Activated T-cell treated with anti-CD3 and anti-CD28 coated beads, Interleukin-2, amount 50 U/mL, for 72 hours (primary cell): Measurements from ENCODE around the gene TDP1. TPM values are rescaled to one million over a fixed set of nuclear protein-coding genes. Genes with fewer than 3 reads are reported as not detected.
A peak's percentile ranks its signal among the peaks of the same experiment; 100 is the strongest.
"Not testable (repeated sequence)": the region's sequence is repeated elsewhere in the genome, so short reads cannot be mapped to it uniquely, and the experiment has no call there.

Experiments
- ATAC-seq, 2 donors: fragments of 150-1000 bp; cut with Tn5 transposase; replicated peaks in 1 of 2; 2 replicates each; pipeline ENCODE4 v1.10.0; 2021; ENCODE audit warnings: moderate library complexity in 2 of 2, mild to moderate bottlenecking in 1 of 2
- DNase-seq, 2 donors: peaks; one replicate each; pipeline ENCODE4 v3.0.0; 2021 to 2022; ENCODE audit warnings: mixed read lengths in 1 of 2
- H3K27ac Mint-ChIP-seq: one replicate; pipeline ENCODE4 v1.8.0; 2022; ENCODE audit warnings: mild to moderate bottlenecking, moderate library complexity, mixed read lengths
- H3K27me3 Mint-ChIP-seq: one replicate; pipeline ENCODE4 v1.8.0; 2022; ENCODE audit warnings: low read depth, mixed read lengths
- H3K36me3 Mint-ChIP-seq, 2 donors: one replicate each; pipeline ENCODE4 v1.8.0; 2022; ENCODE audit warnings: mixed read lengths in 2 of 2, mild to moderate bottlenecking in 1 of 2; ENCODE audit not compliant: insufficient read depth in 2 of 2
- H3K4me1 Mint-ChIP-seq: one replicate; pipeline ENCODE4 v1.8.0; 2022; ENCODE audit warnings: low read depth, mixed read lengths
- H3K4me3 Mint-ChIP-seq, 2 donors: one replicate each; pipeline ENCODE4 v1.8.0; 2022; ENCODE audit warnings: mild to moderate bottlenecking in 2 of 2, mixed read lengths in 2 of 2, moderate library complexity in 2 of 2
- H3K9me3 Mint-ChIP-seq, 2 donors: one replicate each; pipeline ENCODE4 v1.8.0; 2022; ENCODE audit warnings: mixed read lengths in 2 of 2
- total RNA-seq, 2 donors: library from RNA; stranded (reverse); gene quantifications; one replicate each; pipeline ENCODE4 v1.2.3, GENCODE V29; 2022

The TDP1 gene
- total RNA-seq, 2 donors from 2014 or later: 98.4 to 99.1 TPM

- DNase-seq (no peak), ATAC-seq (no peak)
- Mint-ChIP-seq H3K27ac (no peak overlapping the region), H3K9me3 (no peaks in the 10 kb centered on the region), H3K4me3 (no peak overlapping the region), H3K27me3 (peaks cover 30% of the 10 kb centered on the region), H3K4me1 (no peaks in the 10 kb centered on the region), H3K36me3 (no peaks in the 10 kb centered on the region)
Observed at GRCh38 chr14:90087433-90087832, 131.7 kb downstream of the TDP1 start.

GRCh38 chr14:90088176-90088575, 132.4 kb downstream of the TDP1 start:
- DNase-seq (no peak), ATAC-seq (no peak)
- Mint-ChIP-seq H3K9me3 (no peaks in the 10 kb centered on the region), H3K36me3 (no peaks in the 10 kb centered on the region), H3K4me3 (no peak overlapping the region), H3K27ac (no peak overlapping the region), H3K27me3 (peaks cover 33% of the 10 kb centered on the region), H3K4me1 (peaks cover under 1% of the 10 kb centered on the region)

GRCh38 chr14:90089486-90089885, 133.8 kb downstream of the TDP1 start:
- not testable (repeated sequence) for H3K36me3 Mint-ChIP-seq, H3K27ac Mint-ChIP-seq, DNase-seq, ATAC-seq, H3K9me3 Mint-ChIP-seq, H3K4me3 Mint-ChIP-seq
- Mint-ChIP-seq H3K27me3 (peaks cover 30% of the 10 kb centered on the region), H3K4me1 (peaks cover 13% of the 10 kb centered on the region)

- DNase-seq (no peak), ATAC-seq (no peak)
- no peaks in the 10 kb centered on the region for H3K9me3 Mint-ChIP-seq
- no peak overlapping the region for H3K4me3 Mint-ChIP-seq
- H3K27me3 Mint-ChIP-seq: peaks cover 39% of the 10 kb centered on the region
- peaks cover 13% of the 10 kb centered on the region for H3K4me1 Mint-ChIP-seq
- H3K36me3 Mint-ChIP-seq: no peaks in the 10 kb centered on the region
- no peak overlapping the region for H3K27ac Mint-ChIP-seq
Observed at GRCh38 chr14:90091393-90091792, 135.7 kb downstream of the TDP1 start.

- peaks cover 27% of the 10 kb centered on the region for H3K27me3 Mint-ChIP-seq
- H3K27ac Mint-ChIP-seq: peak overlapping the region; percentile 55
- ATAC-seq (peak; percentile 93 to 96), DNase-seq (peak; percentile 1 to 12)
- peak overlapping the region in 1 of 2 donors; percentile 47 for H3K4me3 Mint-ChIP-seq
- H3K4me1 Mint-ChIP-seq: peaks cover 13% of the 10 kb centered on the region
- H3K36me3 Mint-ChIP-seq: no peaks in the 10 kb centered on the region
- H3K9me3 Mint-ChIP-seq: no peaks in the 10 kb centered on the region
Observed at GRCh38 chr14:90093942-90094595, 138.3 kb downstream of the TDP1 start.

Other genes starting within 250 kb of the TDP1 start
- 10 to 100 TPM; 12.8 to 13.7 TPM for gene EFCAB11, start 1.2 kb upstream of the TDP1 start, total RNA-seq
- not detected for gene KCNK13, start 106.1 kb downstream of the TDP1 start, total RNA-seq